ENCODE measurements around the gene TPSG1.

DNA sequence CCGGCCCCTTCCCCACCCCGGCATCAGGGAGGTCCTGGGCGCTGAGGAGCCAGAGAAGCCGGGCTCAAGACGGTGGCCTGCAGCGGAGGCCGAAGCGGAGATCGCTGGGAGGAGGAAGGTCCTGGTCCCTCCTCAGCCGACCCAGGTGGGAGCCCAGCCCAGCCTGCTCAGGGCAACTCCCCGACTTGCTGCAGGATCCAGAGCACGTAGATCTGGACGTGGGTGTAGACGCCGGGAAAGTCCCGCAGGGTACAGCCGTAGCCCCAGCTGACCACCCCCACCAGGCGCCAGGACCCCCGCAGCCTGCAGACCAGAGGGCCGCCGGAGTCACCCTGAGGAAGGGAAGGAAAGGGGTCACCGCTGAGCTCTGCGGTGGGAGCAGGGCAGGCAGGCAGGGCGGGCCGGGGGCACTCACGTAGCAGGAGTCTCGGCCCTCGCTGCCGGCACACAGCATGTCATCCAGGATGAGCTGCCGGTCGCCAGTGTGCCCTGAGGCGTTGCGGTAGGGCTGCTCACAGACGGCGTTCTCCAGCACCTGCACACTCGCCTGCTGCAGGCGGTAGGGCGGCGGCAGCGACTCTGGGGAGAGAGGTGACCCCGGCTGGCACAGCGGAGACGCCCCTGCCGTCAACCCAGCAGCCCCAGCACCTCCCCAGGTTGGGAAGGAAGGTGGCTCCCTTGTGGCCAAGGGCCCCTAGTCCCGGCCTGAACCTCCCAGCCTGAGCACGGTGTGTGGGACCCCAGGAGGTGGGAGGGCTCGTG is 36.2 kb upstream of the TPSG1 start:
- TF ChIP-seq ZFP3 (CRISPR knock-in tag; IDR thresholded peaks at IDR 0.05) (no peak), PATZ1 (CRISPR knock-in tag; IDR thresholded peaks at IDR 0.05; ENCODE audit: borderline replicate concordance) (no peak), GLIS3 (CRISPR knock-in tag; IDR thresholded peaks at IDR 0.05) (no peak), BACH2 (CRISPR knock-in tag; IDR thresholded peaks at IDR 0.05; ENCODE audit: borderline replicate concordance) (no peak), RARB (CRISPR knock-in tag; IDR thresholded peaks at IDR 0.05) (no peak), ZNF8 (CRISPR knock-in tag; IDR thresholded peaks at IDR 0.05) (no peak), POU6F1 (CRISPR knock-in tag; IDR thresholded peaks at IDR 0.05; ENCODE audit: borderline replicate concordance, low read depth) (no peak), ESRRG (CRISPR knock-in tag; IDR thresholded peaks at IDR 0.05) (no peak), PPARA (CRISPR knock-in tag; IDR thresholded peaks at IDR 0.05; ENCODE audit: borderline replicate concordance) (no peak), TCF4 (CRISPR knock-in tag; IDR thresholded peaks at IDR 0.05; ENCODE audit: borderline replicate concordance) (no peak), CSDC2 (CRISPR knock-in tag; IDR thresholded peaks at IDR 0.05) (no peak), OSR1 (CRISPR knock-in tag; IDR thresholded peaks at IDR 0.05) (no peak)

Data from SK-N-SH treated with all-trans-retinoic acid at 6 μM for 48 hours (cell line).